ENCODE data around the gene PLET1.

PLET1 gene

DNA sequence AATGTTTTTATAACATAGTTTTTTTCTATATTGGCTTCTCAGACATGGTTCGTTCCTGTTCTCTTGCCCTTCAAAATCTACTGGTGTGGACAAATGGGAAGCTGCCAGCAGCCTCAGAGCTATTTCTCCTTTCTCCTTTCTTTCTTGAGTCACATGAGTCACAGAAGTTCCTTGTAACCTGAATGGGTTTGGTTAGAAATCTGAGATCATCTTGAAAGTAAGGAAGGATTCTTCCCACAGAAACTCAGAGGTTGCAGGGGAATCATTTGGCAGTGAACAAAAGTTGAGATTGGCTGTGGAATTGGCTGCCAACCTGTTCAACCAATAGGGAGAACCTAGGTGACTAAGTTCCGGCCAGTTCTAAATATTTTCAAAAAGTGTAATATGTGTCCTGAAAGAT lies 12.5 kb downstream of the PLET1 start:
- no peak overlapping the region for H2AFZ ChIP-seq (ENCODE audit: low read depth, low read length)
- no peak overlapping the region for H3K4me3 ChIP-seq (ENCODE audit: low read depth in 1 of 2, low read length in 2 of 2)
- H3K4me1 ChIP-seq (ENCODE audit: insufficient read depth, low read length): no peaks in the 10 kb centered on the region
- no peaks in the 10 kb centered on the region for H3K36me3 ChIP-seq (ENCODE audit: insufficient read depth, low read length)
- no peak overlapping the region for H3K4me2 ChIP-seq (ENCODE audit: insufficient read depth, low read length)
- no peak overlapping the region for H3K27ac ChIP-seq (ENCODE audit: low read length)
- TF ChIP-seq CTCF (IDR thresholded peaks at IDR 0.05; ENCODE audit: borderline replicate concordance, extremely low read depth, low read length, poor library complexity, severe bottlenecking) (no peak), EZH2 (IDR thresholded peaks at IDR 0.05; ENCODE audit: borderline replicate concordance, low read depth, low read length, severe bottlenecking) (no peak)
- no peaks in the 10 kb centered on the region for H3K9me3 ChIP-seq (ENCODE audit: insufficient read depth, low read length, severe bottlenecking)
- no peaks in the 10 kb centered on the region for H3K79me2 ChIP-seq (ENCODE audit: insufficient read depth, low read length)
- H3K27me3 ChIP-seq (ENCODE audit: insufficient read depth, low read length, poor library complexity): no peaks in the 10 kb centered on the region
- no peak for ATAC-seq (ENCODE audit: insufficient read depth, low read depth)
- no peak for DNase-seq
- H3K9ac ChIP-seq (ENCODE audit: low read depth, low read length): no peak overlapping the region
- no peaks in the 10 kb centered on the region for H4K20me1 ChIP-seq (ENCODE audit: insufficient read depth, low read length)

DNA sequence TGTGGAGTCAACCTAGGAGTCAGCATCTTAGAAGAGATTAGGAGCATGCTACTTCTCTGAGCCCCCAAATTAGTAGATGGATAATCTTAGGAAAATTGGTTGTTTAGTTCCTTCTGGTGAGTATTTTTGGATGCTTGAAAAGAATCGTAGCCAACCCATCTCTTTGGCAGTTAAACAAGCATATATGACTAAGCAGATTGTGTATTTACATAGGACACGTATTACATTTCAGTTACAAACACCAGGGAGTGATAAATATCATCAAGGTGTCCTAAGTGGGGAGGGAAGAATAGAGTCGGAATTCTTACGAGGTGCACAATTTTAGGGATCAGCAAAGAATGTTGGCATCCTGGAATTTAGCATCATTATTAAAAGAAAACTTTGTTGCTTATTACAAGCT lies 13.5 kb downstream of the PLET1 start:
- H3K79me2 ChIP-seq (ENCODE audit: insufficient read depth, low read length): no peaks in the 10 kb centered on the region
- no peak overlapping the region for H3K4me2 ChIP-seq (ENCODE audit: insufficient read depth, low read length)
- no peaks in the 10 kb centered on the region for H3K36me3 ChIP-seq (ENCODE audit: insufficient read depth, low read length)
- H3K9ac ChIP-seq (ENCODE audit: low read depth, low read length): no peak overlapping the region
- ATAC-seq (ENCODE audit: insufficient read depth, low read depth) (no peak), DNase-seq (no peak)
- no peak for TF ChIP-seq EZH2 (IDR thresholded peaks at IDR 0.05; ENCODE audit: borderline replicate concordance, low read depth, low read length, severe bottlenecking)
- no peak for TF ChIP-seq CTCF (IDR thresholded peaks at IDR 0.05; ENCODE audit: borderline replicate concordance, extremely low read depth, low read length, poor library complexity, severe bottlenecking)
- H3K4me1 ChIP-seq (ENCODE audit: insufficient read depth, low read length): no peaks in the 10 kb centered on the region
- H3K27me3 ChIP-seq (ENCODE audit: insufficient read depth, low read length, poor library complexity): no peaks in the 10 kb centered on the region
- H3K27ac ChIP-seq (ENCODE audit: low read length): no peak overlapping the region
- no peak overlapping the region for H2AFZ ChIP-seq (ENCODE audit: low read depth, low read length)
- H3K4me3 ChIP-seq (ENCODE audit: low read depth in 1 of 2, low read length in 2 of 2): no peak overlapping the region
- H4K20me1 ChIP-seq (ENCODE audit: insufficient read depth, low read length): no peaks in the 10 kb centered on the region
- H3K9me3 ChIP-seq (ENCODE audit: insufficient read depth, low read length, severe bottlenecking): no peaks in the 10 kb centered on the region

- H3K4me2 ChIP-seq (ENCODE audit: insufficient read depth, low read length): no peak overlapping the region
- H3K36me3 ChIP-seq (ENCODE audit: insufficient read depth, low read length): peaks cover 16% of the 10 kb centered on the region
- H3K9me3 ChIP-seq (ENCODE audit: insufficient read depth, low read length, severe bottlenecking): no peaks in the 10 kb centered on the region
- no peak overlapping the region for H3K4me3 ChIP-seq (ENCODE audit: low read depth in 1 of 2, low read length in 2 of 2)
- no peaks in the 10 kb centered on the region for H3K79me2 ChIP-seq (ENCODE audit: insufficient read depth, low read length)
- H3K27ac ChIP-seq (ENCODE audit: low read length): no peak overlapping the region
- no peak overlapping the region for H2AFZ ChIP-seq (ENCODE audit: low read depth, low read length)
- DNase-seq (no peak), ATAC-seq (ENCODE audit: insufficient read depth, low read depth) (no peak)
- H3K27me3 ChIP-seq (ENCODE audit: insufficient read depth, low read length, poor library complexity): no peaks in the 10 kb centered on the region
- no peaks in the 10 kb centered on the region for H3K4me1 ChIP-seq (ENCODE audit: insufficient read depth, low read length)
- no peak overlapping the region for H3K9ac ChIP-seq (ENCODE audit: low read depth, low read length)
- no peaks in the 10 kb centered on the region for H4K20me1 ChIP-seq (ENCODE audit: insufficient read depth, low read length)
- no peak for TF ChIP-seq EZH2 (IDR thresholded peaks at IDR 0.05; ENCODE audit: borderline replicate concordance, low read depth, low read length, severe bottlenecking)
- TF ChIP-seq CTCF (IDR thresholded peaks at IDR 0.05; ENCODE audit: borderline replicate concordance, extremely low read depth, low read length, poor library complexity, severe bottlenecking): no peak
Measured at GRCh38 chr11:112241486-112241885, 19.2 kb downstream of the PLET1 start.

DNA sequence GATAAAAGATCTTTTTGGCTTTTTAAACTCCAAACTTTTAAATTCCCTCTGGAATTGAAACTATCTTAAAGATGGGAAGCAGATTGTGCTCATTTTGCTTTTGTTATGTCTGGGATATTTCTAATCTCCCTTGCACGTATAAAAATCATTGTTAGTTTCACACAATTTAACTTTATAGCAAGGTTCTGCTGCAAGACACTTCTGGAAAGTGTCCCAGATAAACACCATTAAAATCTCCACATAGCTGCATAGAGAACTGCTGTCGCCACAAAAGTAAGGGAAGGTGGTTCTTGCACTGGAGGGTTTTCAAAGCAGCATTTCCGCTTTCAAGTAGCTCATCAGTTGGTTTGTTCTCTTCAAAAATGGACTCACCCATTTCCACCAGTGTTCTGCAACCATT lies 22.6 kb downstream of the PLET1 start:
- TF ChIP-seq CTCF (IDR thresholded peaks at IDR 0.05; ENCODE audit: borderline replicate concordance, extremely low read depth, low read length, poor library complexity, severe bottlenecking) (no peak), EZH2 (IDR thresholded peaks at IDR 0.05; ENCODE audit: borderline replicate concordance, low read depth, low read length, severe bottlenecking) (no peak)

More for the DNA sequence above, 22.6 kb downstream of the PLET1 start:
- Histone ChIP-seq H3K36me3 (ENCODE audit: insufficient read depth, low read length) (peaks cover 44% of the 10 kb centered on the region), H3K9ac (ENCODE audit: low read depth, low read length) (no peak overlapping the region), H3K4me2 (ENCODE audit: insufficient read depth, low read length) (no peak overlapping the region), H3K79me2 (ENCODE audit: insufficient read depth, low read length) (no peaks in the 10 kb centered on the region), H3K27me3 (ENCODE audit: insufficient read depth, low read length, poor library complexity) (no peaks in the 10 kb centered on the region), H3K27ac (ENCODE audit: low read length) (no peak overlapping the region), H3K4me3 (ENCODE audit: low read depth in 1 of 2, low read length in 2 of 2) (no peak overlapping the region), H2AFZ (ENCODE audit: low read depth, low read length) (no peak overlapping the region), H3K4me1 (ENCODE audit: insufficient read depth, low read length) (no peaks in the 10 kb centered on the region), H3K9me3 (ENCODE audit: insufficient read depth, low read length, severe bottlenecking) (no peaks in the 10 kb centered on the region), H4K20me1 (ENCODE audit: insufficient read depth, low read length) (no peaks in the 10 kb centered on the region)
- DNase-seq (no peak), ATAC-seq (ENCODE audit: insufficient read depth, low read depth) (no peak)

Data from DND-41 (cell line).